Endothelial cell of umbilical vein (primary cell): ENCODE measurements around the gene NFATC3. TPM values are rescaled to one million over a fixed set of nuclear protein-coding genes. Genes with fewer than 3 reads are reported as not detected.

Source experiments
- BruUV-seq: library from RNA; stranded (reverse); fragments of 400-500 nt; replicated peaks from 2 replicates; lab custom pipeline; 2021; lab: Mats Ljungman, UMichigan
- CTCF ChIA-PET: fragments of 300-600, 350-600 bp; sonication (Branson Sonifier 250); formaldehyde crosslinking; loops from one replicate; lab custom pipeline; 2021; ENCODE audit warnings: antibody characterized with exemption, inconsistent platforms; lab: Charles Lee
- POLR2A ChIA-PET: fragments of 300-600, 350-600 bp; sonication (Branson Sonifier 250); formaldehyde crosslinking; loops from one replicate; lab custom pipeline; 2021; ENCODE audit warnings: antibody characterized with exemption, inconsistent platforms; lab: Charles Lee
- DNase-seq: peaks from one replicate; pipeline ENCODE4 v3.0.0-alpha.2; 2011; ENCODE audit warnings: low read depth, low spot score
- FAIRE-seq: peaks from 2 replicates; lab custom pipeline; 2011; peaks lifted over from hg19 to GRCh38; lab: Jason Lieb, UNC
- H2AFZ ChIP-seq: 2 replicates; pipeline ENCODE4 v1.6.0; 2012; ENCODE audit warnings: low read depth, low read length, control low read depth, inconsistent platforms
- H3K27ac ChIP-seq: 2 replicates; pipeline ENCODE4 v1.5.1; 2011; ENCODE audit warnings: low read depth, mild to moderate bottlenecking, control low read depth, low read length, moderate library complexity; ENCODE audit not compliant: insufficient read depth
- H3K27me3 ChIP-seq, 2 experiments: 2 replicates each; pipeline versions ENCODE4 v1.6.0 to v1.6.1; 2011; ENCODE audit warnings: low read length in 2 of 2, mixed read lengths in 1 of 2; ENCODE audit not compliant: control insufficient read depth in 2 of 2, insufficient read depth in 2 of 2
- H3K36me3 ChIP-seq, 2 experiments: 2 replicates in 1 of 2; 3 replicates in 1 of 2; pipeline ENCODE4 v1.5.1; 2011; ENCODE audit warnings: low read length in 2 of 2, mild to moderate bottlenecking in 1 of 2, moderate library complexity in 1 of 2; ENCODE audit not compliant: control insufficient read depth in 2 of 2, insufficient read depth in 2 of 2; ENCODE audit errors: extremely low read depth in 1 of 2
- H3K4me1 ChIP-seq: 3 replicates; pipeline ENCODE4 v1.5.1; 2011; ENCODE audit warnings: mild to moderate bottlenecking, low read length; ENCODE audit not compliant: control insufficient read depth, insufficient read depth; ENCODE audit errors: extremely low read depth
- H3K4me2 ChIP-seq: 2 replicates; pipeline ENCODE4 v1.6.1; 2011; ENCODE audit warnings: low read length, control low read depth, mixed read lengths; ENCODE audit not compliant: insufficient read depth
- H3K4me3 ChIP-seq, 3 experiments: fragments of 200-600 bp in 1 of 3; sonication (generic), shearing (Covaris generic) in 1 of 3; replicated peaks in 1 of 3; 2 replicates each; pipeline ENCODE4 v1.5.1; 2011 to 2016; ENCODE audit warnings: control low read depth in 3 of 3, low read length in 3 of 3, mild to moderate bottlenecking in 2 of 3, inconsistent platforms in 1 of 3, low read depth in 1 of 3, moderate library complexity in 1 of 3; ENCODE audit not compliant: insufficient read depth in 1 of 3
- H3K79me2 ChIP-seq: 2 replicates; pipeline ENCODE4 v1.6.0; 2012; ENCODE audit warnings: low read length, inconsistent platforms; ENCODE audit not compliant: control insufficient read depth, insufficient read depth
- H3K9ac ChIP-seq: replicated peaks from 2 replicates; pipeline ENCODE3; 2011; ENCODE audit warnings: low read length, control low read depth; ENCODE audit not compliant: insufficient read depth; ENCODE audit errors: extremely low read depth
- H3K9me1 ChIP-seq: replicated peaks from 3 replicates; pipeline ENCODE4 v1.6.0; 2011; ENCODE audit warnings: mild to moderate bottlenecking, low read length; ENCODE audit not compliant: control insufficient read depth, insufficient read depth; ENCODE audit errors: extremely low read depth
- H3K9me3 ChIP-seq: replicated peaks from 2 replicates; pipeline ENCODE4 v1.5.1; 2012; ENCODE audit warnings: low read length, inconsistent platforms; ENCODE audit not compliant: control insufficient read depth, insufficient read depth
- H4K20me1 ChIP-seq: replicated peaks from 2 replicates; pipeline ENCODE3; 2011; ENCODE audit warnings: mild to moderate bottlenecking, low read length; ENCODE audit not compliant: control insufficient read depth, insufficient read depth; ENCODE audit errors: extremely low read depth
- EZH2 ChIP-seq: IDR thresholded peaks from 2 replicates; pipeline ENCODE4 v1.6.1; 2012; ENCODE audit warnings: borderline replicate concordance, low read depth, mild to moderate bottlenecking, moderate library complexity, low read length, inconsistent platforms; ENCODE audit not compliant: severe bottlenecking
- GATA2 ChIP-seq: IDR thresholded peaks from 2 replicates; pipeline ENCODE4 v1.7.0; 2011; ENCODE audit warnings: low read depth, mild to moderate bottlenecking, moderate library complexity, mixed read lengths, low read length; ENCODE audit not compliant: insufficient read length, insufficient read depth
- JUN ChIP-seq: IDR thresholded peaks from 2 replicates; pipeline ENCODE4 v1.6.1; 2011; ENCODE audit warnings: borderline replicate concordance, low read depth; ENCODE audit not compliant: insufficient read length, insufficient read depth
- POLR2A ChIP-seq: IDR thresholded peaks from 2 replicates; pipeline ENCODE4 v1.6.1; 2012; ENCODE audit warnings: low read depth, mild to moderate bottlenecking, control low read depth, low read length
- POLR2AphosphoS5 ChIP-seq: IDR thresholded peaks from 2 replicates; pipeline ENCODE4 v1.6.1; 2012; ENCODE audit warnings: low read depth, mild to moderate bottlenecking, control low read depth, low read length, moderate library complexity; ENCODE audit not compliant: insufficient read depth
- dilution Hi-C: fragments of 300-500 bp; cut with MboI; formaldehyde crosslinking; loops from one replicate; pipeline ENCODE4 v1.15.0; 2019; ENCODE audit warnings: low sequenced_read_pairs; ENCODE audit not compliant: extremely low pct_ligation_motif_present
- intact Hi-C: fragments of 100-400 bp; cut with micrococcal nuclease; formaldehyde crosslinking; loops from one replicate; pipeline ENCODE4 v1.10.0; 2022
- polyA plus RNA-seq, 4 experiments: library from polyadenylated mRNA; depleted of rRNA in 3 of 4; stranded (reverse) in 3 of 4; unstranded in 1 of 4; fragments of >200 nt; gene quantifications; 2 replicates each; pipeline versions ENCODE4 v1.2.1 to v1.2.3, GENCODE V29; 2011 to 2012; ENCODE audit warnings: missing spikeins in 1 of 4
- total RNA-seq: library from RNA; stranded (reverse); gene quantifications from 2 replicates; pipeline ENCODE4 v1.2.3, GENCODE V29; 2021
- TF ChIP-seq, protein P1 (sequence below): IDR thresholded peaks from 2 replicates; pipeline ENCODE4 v1.6.1; 2011; ENCODE audit not compliant: insufficient read depth, insufficient read length

Gene NFATC3
- total and polyA plus RNA-seq, 2 donors (not counting 3 experiments of a cell fraction or from before 2014, with no cell fraction given): 15.6 to 33.1 TPM

- TF ChIP-seq POLR2AphosphoS5 (no peak), EZH2 (no peak), JUN (no peak), GATA2 (no peak), POLR2A (no peak)
- TF ChIP-seq, protein P1, sequence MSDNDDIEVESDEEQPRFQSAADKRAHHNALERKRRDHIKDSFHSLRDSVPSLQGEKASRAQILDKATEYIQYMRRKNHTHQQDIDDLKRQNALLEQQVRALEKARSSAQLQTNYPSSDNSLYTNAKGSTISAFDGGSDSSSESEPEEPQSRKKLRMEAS: no peak
- no peaks in the 10 kb centered on the region for H3K27me3 ChIP-seq
- no peak overlapping the region for H3K27ac ChIP-seq
- no peak overlapping the region for H2AFZ ChIP-seq
- POLR2A ChIA-PET: no interaction called here
- H3K79me2 ChIP-seq: peaks cover 27% of the 10 kb centered on the region
- H3K36me3 ChIP-seq: no peaks in the 10 kb centered on the region
- H3K4me3 ChIP-seq: no peak overlapping the region
- dilution Hi-C loops: no loop called here
- no peaks in the 10 kb centered on the region for H4K20me1 ChIP-seq
- FAIRE-seq: no peak
- CTCF ChIA-PET: interaction anchor here (0.9 to 5.1 kb wide), 4 partner anchors 10 to 145 kb away, joined by 3 to 34 read pairs (median 9); no protein-coding TSS in a partner anchor
- intact Hi-C loops: loop anchor here (10.0 kb wide), 1 partner anchor 241 kb away; no protein-coding TSS in a partner anchor
- no peaks in the 10 kb centered on the region for H3K9me3 ChIP-seq
- no peak overlapping the region for H3K9ac ChIP-seq
- H3K9me1 ChIP-seq: no peaks in the 10 kb centered on the region
- no peak for DNase-seq
- H3K4me1 ChIP-seq: peaks cover 39% of the 10 kb centered on the region
- BruUV-seq: no TSS peak
- H3K4me2 ChIP-seq: no peak overlapping the region
These were observed 1.9 kb upstream of the NFATC3 start for GRCh38 chr16:68083239-68083781.
